OCI-LY1 (cell line): Measurements from ENCODE around the gene ROBO1.

Experiments
- H2AFZ ChIP-seq: fragments of 200-600 bp; sonication (generic), shearing (Covaris generic); 2 replicates; pipeline ENCODE4 v1.6.0; 2014; ENCODE audit warnings: antibody characterized with exemption, mild to moderate bottlenecking, low read length
- H3F3A ChIP-seq: fragments of 200-600 bp; sonication (generic), shearing (Covaris generic); 2 replicates; pipeline ENCODE4 v1.6.0; 2014; ENCODE audit warnings: mild to moderate bottlenecking, antibody characterized with exemption, low read length, moderate library complexity; ENCODE audit not compliant: insufficient read depth
- H3K27ac ChIP-seq: fragments of 200-600 bp; sonication (generic); 2 replicates; pipeline ENCODE4 v1.5.1; 2014; ENCODE audit warnings: low read length, mixed run types, mild to moderate bottlenecking, low read depth; ENCODE audit not compliant: poor library complexity, severe bottlenecking
- H3K27me3 ChIP-seq: fragments of 200-600 bp; sonication (generic); 2 replicates; pipeline ENCODE4 v1.6.0; 2014; ENCODE audit warnings: antibody characterized with exemption, mild to moderate bottlenecking, low read length, moderate library complexity; ENCODE audit not compliant: insufficient read depth
- H3K36me3 ChIP-seq: fragments of 200-600 bp; sonication (generic); 2 replicates; pipeline ENCODE4 v1.6.1; 2014; ENCODE audit warnings: mild to moderate bottlenecking, antibody characterized with exemption, low read length, moderate library complexity, mixed read lengths; ENCODE audit not compliant: insufficient read depth
- H3K4me1 ChIP-seq: fragments of 200-600 bp; sonication (generic); 2 replicates; pipeline ENCODE4 v1.5.1; 2014; ENCODE audit warnings: mild to moderate bottlenecking, low read length, moderate library complexity; ENCODE audit not compliant: insufficient read depth, severe bottlenecking
- H3K4me2 ChIP-seq: fragments of 200-600 bp; sonication (generic), shearing (Covaris generic); 2 replicates; pipeline ENCODE4 v1.6.1; 2014; ENCODE audit warnings: low read length
- H3K4me3 ChIP-seq: fragments of 200-600 bp; sonication (generic); 2 replicates; pipeline ENCODE4 v1.5.1; 2014; ENCODE audit warnings: low read length, low read depth, mild to moderate bottlenecking, mixed read lengths; ENCODE audit not compliant: poor library complexity, severe bottlenecking
- H3K79me2 ChIP-seq: fragments of 200-600 bp; shearing (Covaris generic); 2 replicates; pipeline ENCODE4 v1.6.1; 2016; ENCODE audit warnings: mixed run types, low read length, mixed read lengths; ENCODE audit not compliant: insufficient read depth
- H3K9ac ChIP-seq: fragments of 200-600 bp; sonication (generic), shearing (Covaris generic); 2 replicates; pipeline ENCODE4 v1.6.1; 2014; ENCODE audit warnings: mild to moderate bottlenecking, low read length, mixed read lengths
- H3K9me2 ChIP-seq: fragments of 200-600 bp; sonication (generic), shearing (Covaris generic); 2 replicates; pipeline ENCODE4 v1.6.1; 2014; ENCODE audit warnings: low read depth, mild to moderate bottlenecking, low read length, mixed read lengths
- H3K9me3 ChIP-seq: fragments of 200-600 bp; shearing (Covaris generic); 2 replicates; pipeline ENCODE4 v1.6.1; 2014; ENCODE audit warnings: low read length, mixed read lengths
- H4K20me1 ChIP-seq: fragments of 200-600 bp; sonication (generic), shearing (Covaris generic); 2 replicates; pipeline ENCODE4 v1.6.0; 2016; ENCODE audit warnings: mild to moderate bottlenecking, low read length; ENCODE audit not compliant: insufficient read depth
- CTCF ChIP-seq: fragments of 200-600 bp; sonication (generic), shearing (Covaris generic); IDR thresholded peaks from 2 replicates; pipeline ENCODE4 v1.5.1; 2017; ENCODE audit warnings: mild to moderate bottlenecking, antibody characterized with exemption, low read length, moderate library complexity, mixed read lengths
- EZH2 ChIP-seq: fragments of 200-600 bp; sonication (generic), shearing (Covaris generic); IDR thresholded peaks from 2 replicates; pipeline ENCODE4 v1.8.0; 2017; ENCODE audit warnings: borderline replicate concordance, mixed run types, mild to moderate bottlenecking, antibody characterized with exemption, low read length, moderate library complexity, mixed read lengths

The ROBO1 gene

DNA sequence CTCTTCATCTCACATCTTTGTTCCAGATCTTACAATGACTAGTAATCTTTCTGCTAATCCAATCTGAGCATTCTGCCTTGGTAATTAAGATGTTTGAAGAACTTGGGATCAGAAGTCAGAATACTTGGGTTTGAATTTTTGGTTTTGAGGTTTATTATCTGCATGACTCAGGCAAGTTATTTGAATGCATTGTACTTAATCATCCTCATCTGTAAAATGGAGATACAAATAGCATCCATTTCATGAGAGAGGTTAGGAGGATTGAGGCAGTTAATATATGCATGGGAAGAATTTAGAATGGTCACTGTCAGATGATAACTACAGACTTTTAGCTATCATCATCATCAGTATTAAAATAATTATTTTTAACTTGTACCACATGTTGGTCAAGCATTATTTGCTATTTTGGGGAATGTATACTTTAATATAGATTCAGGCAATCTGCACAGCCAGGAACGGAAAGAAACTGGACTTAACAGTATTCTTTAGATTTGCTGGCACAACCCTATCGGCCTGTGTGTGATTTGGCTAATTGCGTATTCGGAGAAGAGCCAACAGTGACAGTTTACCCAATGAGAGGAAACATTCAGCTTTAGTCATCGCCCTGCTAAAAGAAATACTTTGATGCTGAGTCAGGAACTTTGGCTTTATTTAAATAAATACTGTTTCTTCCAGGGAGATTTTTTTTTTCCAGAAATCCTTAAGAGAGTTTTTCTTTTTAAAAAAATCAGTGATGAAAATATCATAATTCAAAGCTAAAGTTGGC is 600.0 kb downstream of the ROBO1 start:
- TF ChIP-seq CTCF: no peak
- no peak for TF ChIP-seq EZH2

GRCh38 chr3:79162653-79163052 is 605.1 kb downstream of the ROBO1 start:
- no peaks in the 10 kb centered on the region for H3F3A ChIP-seq
- H3K4me2 ChIP-seq: no peak overlapping the region
- TF ChIP-seq EZH2: no peak
- no peak for TF ChIP-seq CTCF
- H4K20me1 ChIP-seq: no peaks in the 10 kb centered on the region
- H3K27me3 ChIP-seq: no peaks in the 10 kb centered on the region
- H3K79me2 ChIP-seq: no peaks in the 10 kb centered on the region
- H2AFZ ChIP-seq: no peak overlapping the region
- H3K9me3 ChIP-seq: no peaks in the 10 kb centered on the region
- H3K4me3 ChIP-seq: no peak overlapping the region
- H3K4me1 ChIP-seq: no peaks in the 10 kb centered on the region
- no peaks in the 10 kb centered on the region for H3K9me2 ChIP-seq
- no peak overlapping the region for H3K27ac ChIP-seq
- H3K9ac ChIP-seq: no peak overlapping the region
- no peaks in the 10 kb centered on the region for H3K36me3 ChIP-seq

More for the DNA sequence above, 600.0 kb downstream of the ROBO1 start:
- no peak overlapping the region for H3K27ac ChIP-seq
- H3K4me2 ChIP-seq: no peak overlapping the region
- H4K20me1 ChIP-seq: no peaks in the 10 kb centered on the region
- no peaks in the 10 kb centered on the region for H3K27me3 ChIP-seq
- no peaks in the 10 kb centered on the region for H3K4me1 ChIP-seq
- H3K79me2 ChIP-seq: no peaks in the 10 kb centered on the region
- no peaks in the 10 kb centered on the region for H3K9me3 ChIP-seq
- no peak overlapping the region for H2AFZ ChIP-seq
- H3K9ac ChIP-seq: no peak overlapping the region
- no peaks in the 10 kb centered on the region for H3K9me2 ChIP-seq
- H3K4me3 ChIP-seq: no peak overlapping the region
- H3K36me3 ChIP-seq: no peaks in the 10 kb centered on the region
- H3F3A ChIP-seq: no peaks in the 10 kb centered on the region

GRCh38 chr3:79161941-79162340 is 605.9 kb downstream of the ROBO1 start:
- no peak overlapping the region for H3K9ac ChIP-seq
- no peaks in the 10 kb centered on the region for H4K20me1 ChIP-seq
- no peaks in the 10 kb centered on the region for H3K4me1 ChIP-seq
- H3K9me2 ChIP-seq: no peaks in the 10 kb centered on the region
- no peak overlapping the region for H3K27ac ChIP-seq
- H2AFZ ChIP-seq: no peak overlapping the region
- no peaks in the 10 kb centered on the region for H3K79me2 ChIP-seq
- no peak overlapping the region for H3K4me2 ChIP-seq
- H3K27me3 ChIP-seq: no peaks in the 10 kb centered on the region
- TF ChIP-seq EZH2 (no peak), CTCF (no peak)
- H3F3A ChIP-seq: no peaks in the 10 kb centered on the region
- no peak overlapping the region for H3K4me3 ChIP-seq
- no peaks in the 10 kb centered on the region for H3K36me3 ChIP-seq
- H3K9me3 ChIP-seq: no peaks in the 10 kb centered on the region
